Upper lobe of left lung (tissue), 4 donors: ENCODE measurements around the gene RIPK1.

Experiments used
- CTCF ChIP-seq, 6 experiments: fragments of 450-650 bp in 4 of 6; fragments of 200-600 bp in 2 of 6; sonication (generic) in 2 of 6; IDR thresholded peaks; one replicate each; pipeline ENCODE4 v1.5.1; 2016 to 2019; ENCODE audit warnings: antibody characterized with exemption in 6 of 6
- EP300 ChIP-seq, 4 donors: sonication (generic); formaldehyde crosslinking; IDR thresholded peaks; one replicate each; pipeline ENCODE4 v1.5.1; 2017; ENCODE audit warnings: antibody characterized with exemption in 4 of 4, control low read depth in 2 of 4
- POLR2A ChIP-seq, 4 donors: fragments of 450-650 bp; IDR thresholded peaks; one replicate each; pipeline ENCODE4 v1.5.1; 2016 to 2017; ENCODE audit warnings: antibody characterized with exemption in 4 of 4, mild to moderate bottlenecking in 2 of 4
- POLR2AphosphoS5 ChIP-seq, 2 donors: sonication (generic); formaldehyde crosslinking; IDR thresholded peaks; one replicate each; pipeline ENCODE4 v1.5.1; 2017; ENCODE audit warnings: antibody characterized with exemption in 2 of 2

- no peak for TF ChIP-seq POLR2A (IDR thresholded peaks at IDR 0.05)
- no peak for TF ChIP-seq EP300 (IDR thresholded peaks at IDR 0.05)
- TF ChIP-seq CTCF (IDR thresholded peaks at IDR 0.05): no peak
- no peak for TF ChIP-seq POLR2AphosphoS5 (IDR thresholded peaks at IDR 0.05)
Observed at GRCh38 chr6:3109761-3110160, 41.5 kb downstream of the RIPK1 start.
